ENCODE results near the gene ZNF260. TPM values are rescaled to one million over a fixed set of nuclear protein-coding genes. Genes with fewer than 3 reads are reported as not detected.
A peak's percentile ranks its signal among the peaks of the same experiment; 100 is the strongest.

ZNF260 gene
- 13.8 and 14.5 TPM in 2 replicates for total RNA-seq (2022)
- percentile 79 among the genes with signal in this experiment for Bru-seq, nascent RNA
- BruChase-seq, experiment 1, labeled RNA remaining after a 6-hour chase = percentile 91 among the genes with signal in this experiment
- percentile 92 among the genes with signal in this experiment for BruChase-seq, experiment 2, labeled RNA remaining after a 2-hour chase
- long read RNA-seq, full-length matches to known transcripts = 25 of 44 reads
- long read RNA-seq, partial matches to known transcripts = 1 of 44 reads
- long read RNA-seq, other reads (novel, unspliced or antisense) = 18 of 44 reads

- Mint-ChIP-seq H3K27me3 (ENCODE audit: insufficient read depth, unreplicated experiment) (no peaks in the 10 kb centered on the region), H3K9me3 (ENCODE audit: unreplicated experiment) (peaks cover 6% of the 10 kb centered on the region), H3K27ac (ENCODE audit: low read depth, unreplicated experiment) (peak within 1 kb of the TSS; percentile 99), H3K4me3 (ENCODE audit: unreplicated experiment) (peak within 1 kb of the TSS; percentile 96), H3K4me1 (ENCODE audit: insufficient read depth, unreplicated experiment) (peaks cover 9% of the 10 kb centered on the region), H3K36me3 (ENCODE audit: insufficient read depth, unreplicated experiment) (peaks cover 42% of the 10 kb centered on the region)
- no peak for TF ChIP-seq CTCF (IDR thresholded peaks at IDR 0.05; ENCODE audit: unreplicated experiment)
- peak; percentile 95 for DNase-seq (ENCODE audit: unreplicated experiment)
- intact Hi-C loops (cut with micrococcal nuclease) = loop anchor here (2.0 to 10.0 kb wide), 5 partner anchors 40 to 322 kb away; partner anchors contain the start of genes ZNF345, ZNF461, ZNF529 and ZNF566
- BruUV-seq (replicated peaks) = TSS peak; percentile 61
- POLR2A ChIA-PET = interaction anchor here (0.6 to 3.9 kb wide), 22 partner anchors 10 to 792 kb away, joined by 3 to 67 read pairs (median 5); partner anchors contain the start of genes POLR2I, TBCB, ZFP14 and ZNF146
- CTCF ChIA-PET = interaction anchor here (0.9 to 1.1 kb wide), 3 partner anchors 41 to 308 kb away, joined by 3 to 7 read pairs (median 4); no protein-coding TSS in a partner anchor
Observed at GRCh38 chr19:36528194-36528920, at the start of gene ZNF260. ZNF260 (minus strand) TSS chr19:36528271; CDS start chr19:36515238, 13,033 bp downstream.

GRCh38 chr19:36577271-36577996 lies 49.4 kb upstream of the ZNF260 start:
- no peak for DNase-seq (ENCODE audit: unreplicated experiment)
- no peak overlapping the region for H3K4me3 Mint-ChIP-seq (ENCODE audit: unreplicated experiment)
- intact Hi-C loops (cut with micrococcal nuclease) = loop anchor here (10.0 kb wide), 1 partner anchor 87 kb away; the partner anchor contains the start of gene ZNF461
- H3K9me3 Mint-ChIP-seq (ENCODE audit: unreplicated experiment) = peaks cover 10% of the 10 kb centered on the region
- ChIA-PET POLR2A (no interaction called here), CTCF (interaction anchor here (0.6 to 0.8 kb wide), 4 partner anchors 16 to 194 kb away, joined by 3 to 4 read pairs (median 4); no protein-coding TSS in a partner anchor)
- peaks cover 60% of the 10 kb centered on the region for H3K36me3 Mint-ChIP-seq (ENCODE audit: insufficient read depth, unreplicated experiment)
- no peak for TF ChIP-seq CTCF (IDR thresholded peaks at IDR 0.05; ENCODE audit: unreplicated experiment)
- H3K27me3 Mint-ChIP-seq (ENCODE audit: insufficient read depth, unreplicated experiment) = no peaks in the 10 kb centered on the region
- BruUV-seq (replicated peaks) = no TSS peak
- peaks cover 17% of the 10 kb centered on the region for H3K4me1 Mint-ChIP-seq (ENCODE audit: insufficient read depth, unreplicated experiment)
- no peak overlapping the region for H3K27ac Mint-ChIP-seq (ENCODE audit: low read depth, unreplicated experiment)

- CTCF ChIA-PET = interaction anchor here (0.5 kb wide), 1 partner anchor 1078 kb away, joined by 3 read pairs; no protein-coding TSS in a partner anchor
- TF ChIP-seq CTCF (IDR thresholded peaks at IDR 0.05; ENCODE audit: unreplicated experiment) = no peak
- H3K27me3 Mint-ChIP-seq (ENCODE audit: insufficient read depth, unreplicated experiment) = no peaks in the 10 kb centered on the region
- DNase-seq (ENCODE audit: unreplicated experiment) = no peak
- intact Hi-C loops (cut with micrococcal nuclease) = loop anchor here (10.0 kb wide), 1 partner anchor 90 kb away; the partner anchor contains the start of gene ZNF461
- peaks cover 74% of the 10 kb centered on the region for H3K36me3 Mint-ChIP-seq (ENCODE audit: insufficient read depth, unreplicated experiment)
- H3K9me3 Mint-ChIP-seq (ENCODE audit: unreplicated experiment) = no peaks in the 10 kb centered on the region
- H3K27ac Mint-ChIP-seq (ENCODE audit: low read depth, unreplicated experiment) = no peak overlapping the region
- H3K4me3 Mint-ChIP-seq (ENCODE audit: unreplicated experiment) = peak overlapping the region; percentile 93
- POLR2A ChIA-PET = interaction anchor here (0.6 to 3.3 kb wide), 7 partner anchors 11 to 587 kb away, joined by 3 to 67 read pairs (median 5); partner anchors contain the start of genes ZFP14, ZNF146, ZNF260 and ZNF461
- H3K4me1 Mint-ChIP-seq (ENCODE audit: insufficient read depth, unreplicated experiment) = peaks cover 26% of the 10 kb centered on the region
- no TSS peak for BruUV-seq (replicated peaks)
Observed at GRCh38 chr19:36574741-36575140, 46.7 kb upstream of the ZNF260 start.

Data from MCF 10A (cell line).